Large intestine (tissue), 3 donors: ENCODE data around the gene RIPK4. TPM values are rescaled to one million over a fixed set of nuclear protein-coding genes. Genes with fewer than 3 reads are reported as not detected.
A peak's percentile ranks its signal among the peaks of the same experiment; 100 is the strongest.
"Not testable (repeated sequence)": the region's sequence is repeated elsewhere in the genome, so short reads cannot be mapped to it uniquely, and the experiment has no call there.

Experiments
- DNase-seq, 2 donors: peaks; one replicate each; pipeline versions ENCODE4 v3.0.0 to v3.0.0-alpha.2; 2013
- H3K27ac ChIP-seq: one replicate; pipeline ENCODE4 v1.5.1; 2013; ENCODE audit warnings: low read length
- H3K27me3 ChIP-seq: 2 replicates; pipeline ENCODE4 v1.6.1; 2013; ENCODE audit warnings: low read length; ENCODE audit not compliant: control insufficient read depth, insufficient read depth
- H3K36me3 ChIP-seq: 2 replicates; pipeline ENCODE4 v1.6.1; 2013; ENCODE audit warnings: low read length; ENCODE audit not compliant: control insufficient read depth, insufficient read depth
- H3K4me1 ChIP-seq: one replicate; pipeline ENCODE4 v1.6.1; 2013; ENCODE audit warnings: low read length; ENCODE audit not compliant: control insufficient read depth, insufficient read depth
- H3K4me3 ChIP-seq: one replicate; pipeline ENCODE4 v1.5.1; 2013; ENCODE audit warnings: low read length
- H3K9me3 ChIP-seq: one replicate; pipeline ENCODE4 v1.6.1; 2013; ENCODE audit warnings: mild to moderate bottlenecking, low read depth, low read length, moderate library complexity; ENCODE audit not compliant: control insufficient read depth
- WGBS: methylation state at CpG from one replicate; pipeline ENCODE4 v1.1.5; 2013; ENCODE audit warnings: low lambda C conversion rate; ENCODE audit not compliant: insufficient coverage; 5-methylcytosine and 5-hydroxymethylcytosine counted together
- polyA plus RNA-seq: library from polyadenylated mRNA; unstranded; fragments of 120-200 nt; gene quantifications from one replicate; pipeline ENCODE4 v1.2.1, GENCODE V29; 2013

The RIPK4 gene
- polyA plus RNA-seq, 1 donor: 22.2 TPM

DNA sequence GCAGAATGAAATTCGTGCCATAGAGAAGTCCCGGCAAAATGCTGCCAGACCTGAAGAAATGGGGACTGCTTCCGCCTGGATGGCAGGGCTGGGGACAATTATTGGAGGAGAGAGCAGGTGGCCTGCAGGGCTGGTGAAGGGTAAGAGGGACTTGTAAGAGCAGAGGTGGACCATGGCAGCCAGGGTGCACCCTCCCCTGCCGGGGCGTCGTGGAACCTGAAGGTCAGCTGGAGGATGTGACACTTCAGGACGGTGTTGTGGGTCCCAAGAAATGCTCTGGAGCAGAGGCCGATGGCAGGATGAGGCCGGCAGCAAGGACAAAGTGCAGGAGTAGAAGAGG lies 40.3 kb downstream of the RIPK4 start:
- no CpG with 5 or more reads among the region's 9 CpGs for WGBS
- Histone ChIP-seq H3K27ac (no peak overlapping the region), H3K4me3 (no peak overlapping the region), H3K4me1 (peaks cover 31% of the 10 kb centered on the region), H3K9me3 (no peaks in the 10 kb centered on the region), H3K27me3 (peaks cover 13% of the 10 kb centered on the region), H3K36me3 (no peaks in the 10 kb centered on the region)
- DNase-seq: no peak

GRCh38 chr21:41726058-41726558 lies 40.7 kb downstream of the RIPK4 start:
- WGBS: 92% methylated on average over 2 of the region's 19 CpGs
- H3K27me3 ChIP-seq: peaks cover 13% of the 10 kb centered on the region
- DNase-seq: no peak

DNA sequence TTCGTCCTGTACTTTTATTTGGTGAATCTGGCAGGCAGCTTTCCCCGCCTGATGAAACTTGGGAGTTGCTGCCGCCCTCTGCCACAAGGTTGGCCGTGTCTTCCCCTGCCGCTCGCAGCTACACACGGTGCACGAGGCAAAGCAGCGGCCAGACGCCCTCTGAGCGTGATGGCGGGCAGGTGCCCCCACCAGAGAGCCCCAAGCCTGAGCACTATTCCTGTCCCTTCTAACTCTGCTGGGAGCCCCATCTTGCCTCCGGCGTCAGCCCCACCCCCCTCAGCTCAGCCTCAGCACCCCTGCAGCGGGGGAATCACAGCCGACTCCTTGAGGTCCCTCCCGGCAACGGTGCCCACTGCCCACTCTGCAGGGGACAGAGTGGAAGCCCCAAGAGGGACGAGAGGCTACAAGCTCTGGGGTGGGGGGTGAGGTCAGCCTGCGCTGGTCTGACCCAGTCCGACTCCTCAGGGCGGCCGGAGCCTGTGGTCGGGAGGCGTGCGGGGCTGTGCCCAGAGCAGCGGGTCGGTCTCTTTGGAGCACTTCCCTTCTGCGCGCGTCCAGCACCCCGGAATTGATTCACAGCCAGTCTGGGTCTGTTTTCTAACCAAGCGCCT lies 41.3 kb downstream of the RIPK4 start:
- Histone ChIP-seq H3K4me1 (peaks cover 22% of the 10 kb centered on the region), H3K4me3 (no peak overlapping the region), H3K27ac (no peak overlapping the region), H3K9me3 (no peaks in the 10 kb centered on the region), H3K36me3 (no peaks in the 10 kb centered on the region), H3K27me3 (peaks cover 13% of the 10 kb centered on the region)
- no CpG with 5 or more reads among the region's 33 CpGs for WGBS
- DNase-seq: no peak

More at GRCh38 chr21:41726058-41726558, 40.7 kb downstream of the RIPK4 start:
- Histone ChIP-seq H3K36me3 (no peaks in the 10 kb centered on the region), H3K27ac (no peak overlapping the region), H3K4me1 (peaks cover 27% of the 10 kb centered on the region), H3K9me3 (no peaks in the 10 kb centered on the region), H3K4me3 (no peak overlapping the region)

DNA sequence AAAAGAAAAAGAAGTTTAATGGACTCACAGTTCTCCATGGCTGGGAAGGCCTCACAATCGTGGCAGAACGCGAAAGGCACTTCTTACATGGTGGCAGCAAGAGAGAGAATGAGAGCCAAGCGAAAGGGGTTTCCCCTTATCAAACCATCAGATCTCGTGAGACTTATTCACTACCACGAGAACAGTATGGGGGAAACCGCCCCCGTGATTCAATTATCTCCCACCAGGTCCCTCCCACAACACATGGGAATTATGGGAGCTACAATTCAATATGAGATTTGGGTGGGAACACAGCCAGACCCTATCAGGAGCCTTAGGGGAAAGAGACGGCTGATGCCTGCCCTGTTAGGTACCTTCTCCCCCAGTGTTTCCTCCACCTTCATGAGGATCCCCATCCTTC lies 43.0 kb downstream of the RIPK4 start:
- not testable (repeated sequence) for H3K4me3 ChIP-seq, H3K27ac ChIP-seq, H3K9me3 ChIP-seq, DNase-seq, H3K36me3 ChIP-seq
- no CpG with 5 or more reads among the region's 9 CpGs for WGBS
- Histone ChIP-seq H3K27me3 (peaks cover 13% of the 10 kb centered on the region), H3K4me1 (peaks cover 13% of the 10 kb centered on the region)

GRCh38 chr21:41722052-41723018 lies 44.5 kb downstream of the RIPK4 start:
- WGBS: 100% methylated on average over 1 of the region's 20 CpGs
- H3K27me3 ChIP-seq: peaks cover 13% of the 10 kb centered on the region
- no peak overlapping the region for H3K27ac ChIP-seq
- no peaks in the 10 kb centered on the region for H3K9me3 ChIP-seq
- no peak for DNase-seq
- peaks cover 16% of the 10 kb centered on the region for H3K4me1 ChIP-seq
- H3K4me3 ChIP-seq: no peak overlapping the region
- H3K36me3 ChIP-seq: no peaks in the 10 kb centered on the region

DNA sequence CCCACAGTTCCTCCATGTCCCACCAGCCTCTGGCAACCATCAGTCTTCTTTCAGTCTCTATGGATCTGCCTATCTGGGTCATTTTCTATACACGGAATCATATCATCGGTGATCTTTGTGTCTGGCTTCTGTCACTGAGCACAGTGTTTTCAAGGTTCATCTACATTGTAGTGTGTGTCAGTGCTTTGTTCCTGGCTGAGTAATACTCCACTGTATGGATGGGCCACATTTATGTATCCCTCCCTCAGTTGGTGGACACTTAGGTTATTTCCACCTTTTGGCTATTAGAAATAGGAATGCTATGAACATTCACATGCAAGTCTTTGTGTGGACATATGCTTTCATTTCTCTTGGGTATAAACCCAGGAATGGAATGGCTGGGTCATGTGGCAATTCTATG lies 46.6 kb downstream of the RIPK4 start:
- WGBS: no CpG with 5 or more reads among the region's 2 CpGs
- Histone ChIP-seq H3K9me3 (no peaks in the 10 kb centered on the region), H3K27me3 (no peaks in the 10 kb centered on the region), H3K4me1 (peaks cover 22% of the 10 kb centered on the region), H3K36me3 (no peaks in the 10 kb centered on the region), H3K27ac (no peak overlapping the region), H3K4me3 (no peak overlapping the region)
- DNase-seq: no peak

DNA sequence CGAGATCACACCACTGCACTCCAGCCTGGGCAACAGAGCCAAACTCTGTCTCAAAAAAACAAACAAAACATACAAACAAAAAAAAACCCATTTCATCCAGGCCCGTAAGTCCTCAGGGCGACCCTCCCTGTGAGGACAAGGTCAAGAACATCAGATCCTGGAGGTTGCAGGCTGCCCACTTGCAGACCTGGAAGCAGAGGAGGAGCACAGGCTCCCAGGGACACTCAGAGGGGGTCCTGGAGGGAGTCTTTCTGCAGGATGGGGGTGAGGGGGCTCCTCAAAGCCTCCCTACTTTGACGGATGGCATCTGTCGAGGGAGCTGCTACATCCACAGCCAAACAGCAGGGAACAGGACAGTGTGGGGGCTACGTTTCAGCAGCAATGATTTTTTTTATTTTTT lies 47.2 kb downstream of the RIPK4 start:
- no peaks in the 10 kb centered on the region for H3K36me3 ChIP-seq
- no peaks in the 10 kb centered on the region for H3K27me3 ChIP-seq
- H3K4me1 ChIP-seq: peaks cover 28% of the 10 kb centered on the region
- no peak overlapping the region for H3K27ac ChIP-seq
- DNase-seq: no peak
- no peak overlapping the region for H3K4me3 ChIP-seq
- 83% methylated on average over 2 of the region's 6 CpGs for WGBS
- H3K9me3 ChIP-seq: no peaks in the 10 kb centered on the region

- Histone ChIP-seq H3K27me3 (no peaks in the 10 kb centered on the region), H3K9me3 (no peaks in the 10 kb centered on the region), H3K4me1 (peaks cover 47% of the 10 kb centered on the region), H3K36me3 (no peaks in the 10 kb centered on the region), H3K4me3 (no peak overlapping the region), H3K27ac (no peak overlapping the region)
- no peak for DNase-seq
- WGBS: no CpG with 5 or more reads among the region's 15 CpGs
Observed at GRCh38 chr21:41717573-41718330, 49.1 kb downstream of the RIPK4 start.

- no peaks in the 10 kb centered on the region for H3K36me3 ChIP-seq
- peak overlapping the region; percentile 87 for H3K27ac ChIP-seq
- peaks cover 57% of the 10 kb centered on the region for H3K4me1 ChIP-seq
- WGBS: no CpG with 5 or more reads among the region's 7 CpGs
- H3K9me3 ChIP-seq: no peaks in the 10 kb centered on the region
- H3K27me3 ChIP-seq: no peaks in the 10 kb centered on the region
- DNase-seq: no peak
- H3K4me3 ChIP-seq: no peak overlapping the region
Observed at GRCh38 chr21:41716751-41717150, 50.1 kb downstream of the RIPK4 start.

GRCh38 chr21:41715649-41716281 lies 51.1 kb downstream of the RIPK4 start:
- peak; percentile 97 to 99 for DNase-seq
- Histone ChIP-seq H3K27ac (peak overlapping the region; percentile 91), H3K4me3 (no peak overlapping the region), H3K36me3 (no peaks in the 10 kb centered on the region), H3K9me3 (no peaks in the 10 kb centered on the region), H3K27me3 (no peaks in the 10 kb centered on the region), H3K4me1 (peaks cover 67% of the 10 kb centered on the region)
- WGBS: no CpG with 5 or more reads among the region's 8 CpGs
